HepG2 (cell line): ENCODE measurements around the gene DNAJC13. TPM values are rescaled to one million over a fixed set of nuclear protein-coding genes. Genes with fewer than 3 reads are reported as not detected.

ENCODE experiments used
- CENPT ChIP-seq: sonication (generic); formaldehyde crosslinking; IDR thresholded peaks from 2 replicates; pipeline ENCODE4 v1.8.0; 2022; ENCODE audit warnings: low read depth, mild to moderate bottlenecking, moderate library complexity, missing genetic modification reagents
- HNRNPL ChIP-seq: fragments of 200-400 bp; formaldehyde crosslinking; IDR thresholded peaks from 2 replicates; pipeline ENCODE4 v1.6.1; 2017; ENCODE audit warnings: mild to moderate bottlenecking, low read depth, low read length
- IKZF5 ChIP-seq: IDR thresholded peaks from 2 replicates; pipeline ENCODE4 v1.6.1; 2018; ENCODE audit warnings: missing genetic modification reagents, mild to moderate bottlenecking, missing compliant biosample characterization
- KAT8 ChIP-seq: IDR thresholded peaks from 2 replicates; pipeline ENCODE4 v1.6.1; 2016; ENCODE audit warnings: missing genetic modification reagents, missing compliant biosample characterization
- TARDBP ChIP-seq: sonication (generic); formaldehyde crosslinking; IDR thresholded peaks from 2 replicates; pipeline ENCODE4 v1.8.0; 2022; ENCODE audit warnings: mild to moderate bottlenecking, missing genetic modification reagents
- TIGD3 ChIP-seq: sonication (generic); formaldehyde crosslinking; IDR thresholded peaks from 2 replicates; pipeline ENCODE4 v1.5.1; 2020; ENCODE audit warnings: mild to moderate bottlenecking, missing genetic modification reagents, borderline replicate concordance
- ZBTB33 ChIP-seq: sonication (generic); formaldehyde crosslinking; IDR thresholded peaks from 2 replicates; pipeline ENCODE4 v1.4.0; 2020; ENCODE audit warnings: missing genetic modification reagents
- ZNF660 ChIP-seq: sonication (generic); formaldehyde crosslinking; IDR thresholded peaks from 2 replicates; pipeline ENCODE4 v1.5.1; 2020; ENCODE audit warnings: mild to moderate bottlenecking, low read depth, missing genetic modification reagents, borderline replicate concordance
- polyA plus RNA-seq, 8 experiments: library from polyadenylated mRNA; depleted of rRNA in 3 of 8; stranded (reverse) in 7 of 8; unstranded in 1 of 8; fragments of >200 nt; fragmentation: Illumina TruSeq in 4 of 8; extraction: Trizol in 4 of 8; gene quantifications; 2 replicates each; pipeline versions ENCODE4 v1.2.1 to v1.2.3, GENCODE V29; 2011 to 2016; ENCODE audit warnings: low read depth in 4 of 8, missing spikeins in 1 of 8, mixed read lengths in 1 of 8; ENCODE audit not compliant: insufficient read depth in 1 of 8
- total RNA-seq, 5 experiments: library from RNA; depleted of rRNA; stranded (reverse); fragments of >200 nt; fragmentation: Illumina TruSeq; extraction: Trizol; gene quantifications; 2 replicates each; pipeline ENCODE4 v1.2.3, GENCODE V29; 2016; ENCODE audit warnings: low read depth in 1 of 5
- TF ChIP-seq, protein P1 (sequence below): sonication (generic); formaldehyde crosslinking; IDR thresholded peaks from 2 replicates; pipeline ENCODE4 v1.8.1; 2023; ENCODE audit warnings: missing genetic modification reagents, mild to moderate bottlenecking, borderline replicate concordance
- TF ChIP-seq, protein P2 (sequence below): IDR thresholded peaks from 2 replicates; pipeline ENCODE4 v1.6.1; 2016; ENCODE audit warnings: low read depth, borderline replicate concordance
- TF ChIP-seq, protein P3 (sequence below): sonication (generic); formaldehyde crosslinking; IDR thresholded peaks from 2 replicates; pipeline ENCODE4 v1.4.0; 2020; ENCODE audit warnings: missing genetic modification reagents

The DNAJC13 gene
- total and polyA plus RNA-seq, 2 of the 13 experiments (the other 11 are each of a cell fraction or from before 2014, with no cell fraction given) = 9.1 to 26.2 TPM

GRCh38 chr3:132509506-132509905, 92.2 kb downstream of the DNAJC13 start (continued):
- TF ChIP-seq TIGD3 (no peak), ZNF660 (CRISPR knock-in tag) (no peak), IKZF5 (CRISPR knock-in tag) (no peak), HNRNPL (no peak), TARDBP (CRISPR knock-in tag) (no peak), ZBTB33 (CRISPR knock-in tag) (no peak), CENPT (CRISPR knock-in tag) (no peak), KAT8 (CRISPR knock-in tag) (no peak)
- TF ChIP-seq, protein P1, sequence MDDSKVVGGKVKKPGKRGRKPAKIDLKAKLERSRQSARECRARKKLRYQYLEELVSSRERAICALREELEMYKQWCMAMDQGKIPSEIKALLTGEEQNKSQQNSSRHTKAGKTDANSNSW (CRISPR knock-in tag) = no peak
- TF ChIP-seq, protein P2, sequence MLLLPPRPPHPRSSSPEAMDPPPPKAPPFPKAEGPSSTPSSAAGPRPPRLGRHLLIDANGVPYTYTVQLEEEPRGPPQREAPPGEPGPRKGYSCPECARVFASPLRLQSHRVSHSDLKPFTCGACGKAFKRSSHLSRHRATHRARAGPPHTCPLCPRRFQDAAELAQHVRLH = no peak
- TF ChIP-seq, protein P3, sequence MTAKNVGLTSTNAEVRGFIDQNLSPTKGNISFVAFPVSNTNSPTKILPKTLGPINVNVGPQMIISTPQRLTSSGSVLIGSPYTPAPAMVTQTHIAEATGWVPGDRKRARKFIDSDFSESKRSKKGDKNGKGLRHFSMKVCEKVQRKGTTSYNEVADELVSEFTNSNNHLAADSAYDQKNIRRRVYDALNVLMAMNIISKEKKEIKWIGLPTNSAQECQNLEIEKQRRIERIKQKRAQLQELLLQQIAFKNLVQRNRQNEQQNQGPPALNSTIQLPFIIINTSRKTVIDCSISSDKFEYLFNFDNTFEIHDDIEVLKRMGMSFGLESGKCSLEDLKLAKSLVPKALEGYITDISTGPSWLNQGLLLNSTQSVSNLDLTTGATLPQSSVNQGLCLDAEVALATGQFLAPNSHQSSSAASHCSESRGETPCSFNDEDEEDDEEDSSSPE (CRISPR knock-in tag) = no peak
